Measurements from ENCODE around the gene TEX35. TPM values are rescaled to one million over a fixed set of nuclear protein-coding genes. Genes with fewer than 3 reads are reported as not detected.

The TEX35 gene
- 1 to 10 TPM in 2 of 4 donors, under 1 TPM in 1, not detected in 1; 0.60 to 1.0 (median 1.0) TPM for total RNA-seq

- H3K27ac ChIP-seq = no peak within 1 kb of the TSS
- peaks cover 16% of the 10 kb centered on the region for H3K4me1 ChIP-seq
- no peak for DNase-seq (ENCODE audit: low spot score in 2 of 2)
- 95% methylated on average over 13 of the region's 19 CpGs for WGBS
- no peaks in the 10 kb centered on the region for H3K9me3 ChIP-seq
- no peaks in the 10 kb centered on the region for H3K27me3 ChIP-seq
- H3K36me3 ChIP-seq = no peaks in the 10 kb centered on the region
- no peak within 1 kb of the TSS for H3K4me3 ChIP-seq
- TF ChIP-seq POLR2AphosphoS5 (IDR thresholded peaks at IDR 0.05) = no peak
- no peak for TF ChIP-seq EP300 (IDR thresholded peaks at IDR 0.05)
- TF ChIP-seq CTCF (IDR thresholded peaks at IDR 0.05) = no peak
- no peak for TF ChIP-seq POLR2A (IDR thresholded peaks at IDR 0.05)
Measured at GRCh38 chr1:178512566-178513277, at the start of gene TEX35. Gene TEX35 (plus strand): TSS chr1:178513109. CDS start chr1:178513189, 80 bp downstream.

- WGBS = 90% methylated on average over 1 of the region's 1 CpG
- Histone ChIP-seq H3K4me3 (no peak overlapping the region), H3K27me3 (no peaks in the 10 kb centered on the region), H3K9me3 (no peaks in the 10 kb centered on the region), H3K4me1 (no peaks in the 10 kb centered on the region), H3K27ac (no peak overlapping the region), H3K36me3 (peaks cover 36% of the 10 kb centered on the region)
- TF ChIP-seq EP300 (IDR thresholded peaks at IDR 0.05) (no peak), POLR2AphosphoS5 (IDR thresholded peaks at IDR 0.05) (no peak), CTCF (IDR thresholded peaks at IDR 0.05) (no peak), POLR2A (IDR thresholded peaks at IDR 0.05) (no peak)
- DNase-seq (ENCODE audit: low spot score in 2 of 2) = no peak
Measured at GRCh38 chr1:178464141-178464540, 48.8 kb upstream of the TEX35 start.

GRCh38 chr1:178464566-178464965, 48.3 kb upstream of the TEX35 start:
- H3K4me3 ChIP-seq = no peak overlapping the region
- no peak for DNase-seq (ENCODE audit: low spot score in 2 of 2)
- no peaks in the 10 kb centered on the region for H3K27me3 ChIP-seq
- H3K27ac ChIP-seq = no peak overlapping the region
- no peaks in the 10 kb centered on the region for H3K9me3 ChIP-seq
- peaks cover 38% of the 10 kb centered on the region for H3K36me3 ChIP-seq
- TF ChIP-seq POLR2A (IDR thresholded peaks at IDR 0.05) (no peak), CTCF (IDR thresholded peaks at IDR 0.05) (no peak), EP300 (IDR thresholded peaks at IDR 0.05) (no peak), POLR2AphosphoS5 (IDR thresholded peaks at IDR 0.05) (no peak)
- H3K4me1 ChIP-seq = no peaks in the 10 kb centered on the region

- TF ChIP-seq EP300 (IDR thresholded peaks at IDR 0.05) = no peak
- no peak for TF ChIP-seq CTCF (IDR thresholded peaks at IDR 0.05)
- no peak for TF ChIP-seq POLR2AphosphoS5 (IDR thresholded peaks at IDR 0.05)
- TF ChIP-seq POLR2A (IDR thresholded peaks at IDR 0.05) = no peak
- Histone ChIP-seq H3K36me3 (peaks cover 38% of the 10 kb centered on the region), H3K4me3 (no peak overlapping the region), H3K27ac (no peak overlapping the region), H3K27me3 (no peaks in the 10 kb centered on the region), H3K4me1 (no peaks in the 10 kb centered on the region), H3K9me3 (no peaks in the 10 kb centered on the region)
- DNase-seq (ENCODE audit: low spot score in 2 of 2) = no peak
Measured at GRCh38 chr1:178465011-178465410, 47.9 kb upstream of the TEX35 start.

GRCh38 chr1:178467837-178468236, 45.1 kb upstream of the TEX35 start:
- Histone ChIP-seq H3K4me3 (no peak overlapping the region), H3K9me3 (no peaks in the 10 kb centered on the region), H3K36me3 (peaks cover 41% of the 10 kb centered on the region), H3K4me1 (no peaks in the 10 kb centered on the region), H3K27ac (no peak overlapping the region), H3K27me3 (no peaks in the 10 kb centered on the region)
- TF ChIP-seq CTCF (IDR thresholded peaks at IDR 0.05) = no peak
- TF ChIP-seq POLR2A (IDR thresholded peaks at IDR 0.05) = no peak
- no peak for TF ChIP-seq POLR2AphosphoS5 (IDR thresholded peaks at IDR 0.05)
- no peak for TF ChIP-seq EP300 (IDR thresholded peaks at IDR 0.05)
- no peak for DNase-seq (ENCODE audit: low spot score in 2 of 2)

Measured in suprapubic skin (tissue), 4 donors.